Activated naive CD8-positive, alpha-beta T cell treated with anti-CD3 and anti-CD28 coated beads for 36 hours (primary cell): ENCODE data around the gene CARD9. TPM values are rescaled to one million over a fixed set of nuclear protein-coding genes. Genes with fewer than 3 reads are reported as not detected.

ENCODE experiments used
- DNase-seq: peaks from one replicate; pipeline ENCODE4 v3.0.0; 2021
- H3K27ac Mint-ChIP-seq: one replicate; pipeline ENCODE4 v1.8.0; 2022; ENCODE audit warnings: mild to moderate bottlenecking, moderate library complexity, mixed read lengths
- H3K27me3 Mint-ChIP-seq: one replicate; pipeline ENCODE4 v1.8.0; 2022; ENCODE audit warnings: mild to moderate bottlenecking, mixed read lengths
- H3K36me3 Mint-ChIP-seq: one replicate; pipeline ENCODE4 v1.8.0; 2021; ENCODE audit warnings: mild to moderate bottlenecking, mixed read lengths
- H3K4me1 Mint-ChIP-seq: one replicate; pipeline ENCODE4 v1.8.0; 2021; ENCODE audit warnings: mixed read lengths
- H3K4me3 Mint-ChIP-seq: one replicate; pipeline ENCODE4 v1.8.0; 2022; ENCODE audit warnings: mild to moderate bottlenecking, moderate library complexity, mixed read lengths
- H3K9me3 Mint-ChIP-seq: one replicate; pipeline ENCODE4 v1.8.0; 2022; ENCODE audit warnings: mixed read lengths
- total RNA-seq, 2 experiments: library from RNA; stranded (reverse); gene quantifications; one replicate each; pipeline ENCODE4 v1.2.3, GENCODE V29; 2021

CARD9 gene
- total RNA-seq, 2 experiments from 2014 or later, result 1.5 to 1.8 TPM

GRCh38 chr9:136394312-136395019, 21.0 kb upstream of the CARD9 start:
- Mint-ChIP-seq H3K9me3 (no peaks in the 10 kb centered on the region), H3K36me3 (peaks cover 35% of the 10 kb centered on the region)

GRCh38 chr9:136393531-136393930, 20.1 kb upstream of the CARD9 start:
- H3K4me3 Mint-ChIP-seq, result no peak overlapping the region

More at GRCh38 chr9:136394312-136395019, 21.0 kb upstream of the CARD9 start:
- no peak overlapping the region for H3K4me3 Mint-ChIP-seq
- peaks cover 16% of the 10 kb centered on the region for H3K4me1 Mint-ChIP-seq
- no peak for DNase-seq
- no peak overlapping the region for H3K27ac Mint-ChIP-seq
- no peaks in the 10 kb centered on the region for H3K27me3 Mint-ChIP-seq

GRCh38 chr9:136392538-136393449, 19.3 kb upstream of the CARD9 start:
- no peak for DNase-seq
- Mint-ChIP-seq H3K27me3 (no peaks in the 10 kb centered on the region), H3K4me3 (no peak overlapping the region), H3K36me3 (peaks cover 26% of the 10 kb centered on the region), H3K27ac (no peak overlapping the region), H3K9me3 (no peaks in the 10 kb centered on the region), H3K4me1 (peaks cover 1% of the 10 kb centered on the region)

More at GRCh38 chr9:136393531-136393930, 20.1 kb upstream of the CARD9 start:
- H3K27ac Mint-ChIP-seq, result no peak overlapping the region
- peaks cover 27% of the 10 kb centered on the region for H3K36me3 Mint-ChIP-seq
- no peaks in the 10 kb centered on the region for H3K27me3 Mint-ChIP-seq
- H3K4me1 Mint-ChIP-seq, result peaks cover 8% of the 10 kb centered on the region
- no peaks in the 10 kb centered on the region for H3K9me3 Mint-ChIP-seq
- DNase-seq, result no peak

- DNase-seq, result no peak
- Mint-ChIP-seq H3K9me3 (no peaks in the 10 kb centered on the region), H3K4me3 (no peak overlapping the region), H3K27ac (no peak overlapping the region), H3K36me3 (peaks cover 30% of the 10 kb centered on the region), H3K4me1 (no peaks in the 10 kb centered on the region), H3K27me3 (no peaks in the 10 kb centered on the region)
These were observed 18.5 kb upstream of the CARD9 start for GRCh38 chr9:136391737-136392537.

- Mint-ChIP-seq H3K9me3 (no peaks in the 10 kb centered on the region), H3K4me3 (no peak overlapping the region), H3K4me1 (peaks cover 20% of the 10 kb centered on the region), H3K27me3 (no peaks in the 10 kb centered on the region), H3K36me3 (peaks cover 45% of the 10 kb centered on the region), H3K27ac (no peak overlapping the region)
- no peak for DNase-seq
These were observed 15.9 kb upstream of the CARD9 start for GRCh38 chr9:136389396-136389795.

- H3K27ac Mint-ChIP-seq, result no peak overlapping the region
- no peaks in the 10 kb centered on the region for H3K27me3 Mint-ChIP-seq
- no peak for DNase-seq
- H3K4me3 Mint-ChIP-seq, result no peak overlapping the region
- H3K4me1 Mint-ChIP-seq, result peaks cover 20% of the 10 kb centered on the region
- H3K9me3 Mint-ChIP-seq, result no peaks in the 10 kb centered on the region
- H3K36me3 Mint-ChIP-seq, result peaks cover 50% of the 10 kb centered on the region
These were observed 13.7 kb upstream of the CARD9 start for GRCh38 chr9:136387217-136387616.

GRCh38 chr9:136386018-136386417, 12.5 kb upstream of the CARD9 start:
- H3K27ac Mint-ChIP-seq, result no peak overlapping the region
- no peak overlapping the region for H3K4me3 Mint-ChIP-seq
- peaks cover 43% of the 10 kb centered on the region for H3K36me3 Mint-ChIP-seq
- H3K9me3 Mint-ChIP-seq, result no peaks in the 10 kb centered on the region
- H3K4me1 Mint-ChIP-seq, result peaks cover 20% of the 10 kb centered on the region
- DNase-seq, result no peak
- H3K27me3 Mint-ChIP-seq, result no peaks in the 10 kb centered on the region

- peak; percentile 57 for DNase-seq
- H3K4me3 Mint-ChIP-seq, result no peak overlapping the region
- no peaks in the 10 kb centered on the region for H3K27me3 Mint-ChIP-seq
- no peaks in the 10 kb centered on the region for H3K9me3 Mint-ChIP-seq
- H3K4me1 Mint-ChIP-seq, result peaks cover 20% of the 10 kb centered on the region
- H3K36me3 Mint-ChIP-seq, result peaks cover 42% of the 10 kb centered on the region
- H3K27ac Mint-ChIP-seq, result peak overlapping the region; percentile 59
These were observed 11.5 kb upstream of the CARD9 start for GRCh38 chr9:136385015-136385414.

- H3K4me1 Mint-ChIP-seq, result peaks cover 20% of the 10 kb centered on the region
- DNase-seq, result no peak
- no peak overlapping the region for H3K4me3 Mint-ChIP-seq
- H3K27me3 Mint-ChIP-seq, result no peaks in the 10 kb centered on the region
- no peaks in the 10 kb centered on the region for H3K9me3 Mint-ChIP-seq
- H3K36me3 Mint-ChIP-seq, result peaks cover 36% of the 10 kb centered on the region
- H3K27ac Mint-ChIP-seq, result no peak overlapping the region
These were observed 10.0 kb upstream of the CARD9 start for GRCh38 chr9:136383436-136383835.

GRCh38 chr9:136381966-136382513, 8.6 kb upstream of the CARD9 start:
- Mint-ChIP-seq H3K27me3 (no peaks in the 10 kb centered on the region), H3K4me1 (peaks cover 20% of the 10 kb centered on the region), H3K36me3 (peaks cover 27% of the 10 kb centered on the region), H3K9me3 (no peaks in the 10 kb centered on the region), H3K27ac (no peak overlapping the region), H3K4me3 (no peak overlapping the region)
- no peak for DNase-seq

GRCh38 chr9:136381311-136381710, 7.8 kb upstream of the CARD9 start:
- H3K9me3 Mint-ChIP-seq, result no peaks in the 10 kb centered on the region
- H3K27ac Mint-ChIP-seq, result no peak overlapping the region
- no peak for DNase-seq
- no peaks in the 10 kb centered on the region for H3K27me3 Mint-ChIP-seq
- peaks cover 21% of the 10 kb centered on the region for H3K36me3 Mint-ChIP-seq
- no peak overlapping the region for H3K4me3 Mint-ChIP-seq
- peaks cover 18% of the 10 kb centered on the region for H3K4me1 Mint-ChIP-seq

- H3K4me3 Mint-ChIP-seq, result no peak overlapping the region
- H3K36me3 Mint-ChIP-seq, result peaks cover 14% of the 10 kb centered on the region
- no peaks in the 10 kb centered on the region for H3K27me3 Mint-ChIP-seq
- H3K9me3 Mint-ChIP-seq, result no peaks in the 10 kb centered on the region
- no peak overlapping the region for H3K27ac Mint-ChIP-seq
- H3K4me1 Mint-ChIP-seq, result peaks cover 9% of the 10 kb centered on the region
- DNase-seq, result no peak
These were observed 6.9 kb upstream of the CARD9 start for GRCh38 chr9:136380381-136380780.

GRCh38 chr9:136379891-136380290, 6.4 kb upstream of the CARD9 start:
- Mint-ChIP-seq H3K4me3 (no peak overlapping the region), H3K27ac (no peak overlapping the region), H3K27me3 (no peaks in the 10 kb centered on the region), H3K4me1 (peaks cover 4% of the 10 kb centered on the region), H3K9me3 (no peaks in the 10 kb centered on the region), H3K36me3 (peaks cover 10% of the 10 kb centered on the region)
- DNase-seq, result no peak

- Mint-ChIP-seq H3K27me3 (no peaks in the 10 kb centered on the region), H3K4me3 (no peak overlapping the region), H3K27ac (no peak overlapping the region), H3K4me1 (no peaks in the 10 kb centered on the region), H3K9me3 (no peaks in the 10 kb centered on the region), H3K36me3 (peaks cover 7% of the 10 kb centered on the region)
- no peak for DNase-seq
These were observed 5.9 kb upstream of the CARD9 start for GRCh38 chr9:136379401-136379800.

- DNase-seq, result no peak
- no peaks in the 10 kb centered on the region for H3K4me1 Mint-ChIP-seq
- H3K27me3 Mint-ChIP-seq, result no peaks in the 10 kb centered on the region
- H3K4me3 Mint-ChIP-seq, result no peak overlapping the region
- H3K36me3 Mint-ChIP-seq, result peaks cover 5% of the 10 kb centered on the region
- no peaks in the 10 kb centered on the region for H3K9me3 Mint-ChIP-seq
- no peak overlapping the region for H3K27ac Mint-ChIP-seq
These were observed 5.5 kb upstream of the CARD9 start for GRCh38 chr9:136379003-136379287.
